Kidney glomerular epithelial cell (primary cell): ENCODE results near the gene MRPL52.
"Not testable (repeated sequence)": the region's sequence is repeated elsewhere in the genome, so short reads cannot be mapped to it uniquely, and the experiment has no call there.

Experiments
- DNase-seq: peaks from one replicate; lab custom pipeline; 2025; lab: John Stamatoyannopoulos, UW

Gene MRPL52

GRCh38 chr14:22839159-22839779 is 9.6 kb downstream of the MRPL52 start:
- no peak for DNase-seq

GRCh38 chr14:22841311-22841710 is 11.6 kb downstream of the MRPL52 start:
- DNase-seq = no peak

GRCh38 chr14:22841769-22842168 is 12.1 kb downstream of the MRPL52 start:
- no peak for DNase-seq

GRCh38 chr14:22842211-22843122 is 12.8 kb downstream of the MRPL52 start:
- DNase-seq = no peak

GRCh38 chr14:22843123-22843925 is 13.6 kb downstream of the MRPL52 start:
- no peak for DNase-seq

- DNase-seq = no peak
These were observed 14.8 kb downstream of the MRPL52 start for GRCh38 chr14:22844221-22845102.

- DNase-seq = no peak
These were observed 15.4 kb downstream of the MRPL52 start for GRCh38 chr14:22845103-22845394.

- no peak for DNase-seq
These were observed 16.3 kb downstream of the MRPL52 start for GRCh38 chr14:22845821-22846625.

- no peak for DNase-seq
These were observed 17.2 kb downstream of the MRPL52 start for GRCh38 chr14:22846811-22847307.

- no peak for DNase-seq
These were observed 18.1 kb downstream of the MRPL52 start for GRCh38 chr14:22847661-22848341.

GRCh38 chr14:22848351-22849164 is 18.9 kb downstream of the MRPL52 start:
- DNase-seq = no peak

GRCh38 chr14:22849212-22849819 is 19.6 kb downstream of the MRPL52 start:
- DNase-seq = no peak

- DNase-seq = no peak
These were observed 21.5 kb downstream of the MRPL52 start for GRCh38 chr14:22850944-22851764.

GRCh38 chr14:22852178-22852577 is 22.5 kb downstream of the MRPL52 start:
- not testable (repeated sequence) for DNase-seq

GRCh38 chr14:22852599-22852939 is 22.9 kb downstream of the MRPL52 start:
- no peak for DNase-seq

GRCh38 chr14:22852940-22853767 is 23.5 kb downstream of the MRPL52 start:
- peak; percentile 77 for DNase-seq

- DNase-seq = not testable (repeated sequence)
These were observed 24.6 kb downstream of the MRPL52 start for GRCh38 chr14:22854296-22854695.
